Breast epithelium (tissue), 4 donors: ENCODE measurements around the gene ATG2A. TPM values are rescaled to one million over a fixed set of nuclear protein-coding genes. Genes with fewer than 3 reads are reported as not detected.
"Not testable (repeated sequence)": the region's sequence is repeated elsewhere in the genome, so short reads cannot be mapped to it uniquely, and the experiment has no call there.

ENCODE experiments used
- DNase-seq, 2 donors: peaks; one replicate each; pipeline ENCODE4 v3.0.0-alpha.2; 2019; ENCODE audit warnings: low spot score in 2 of 2
- H3K27ac ChIP-seq, 2 donors: fragments of 200-600 bp; sonication (generic) in 1 of 2; one replicate each; pipeline ENCODE4 v1.5.1; 2016 to 2019; ENCODE audit warnings: mild to moderate bottlenecking in 1 of 2
- H3K27me3 ChIP-seq, 2 donors: fragments of 200-600 bp; sonication (generic) in 1 of 2; one replicate each; pipeline versions ENCODE4 v1.5.1 to v1.6.0; 2017 to 2019; ENCODE audit warnings: control low read depth in 1 of 2, mild to moderate bottlenecking in 1 of 2
- H3K36me3 ChIP-seq: fragments of 200-600 bp; one replicate; pipeline ENCODE4 v1.5.1; 2019
- H3K4me1 ChIP-seq, 2 donors: fragments of 200-600 bp; sonication (generic); one replicate each; pipeline ENCODE4 v1.5.1; 2016 to 2019; ENCODE audit warnings: control low read depth in 1 of 2
- H3K4me3 ChIP-seq, 3 donors: fragments of 200-600 bp; sonication (generic); 1 replicate in 2 of 3; 2 replicates in 1 of 3; pipeline ENCODE4 v1.5.1; 2016 to 2019; ENCODE audit warnings: mild to moderate bottlenecking in 3 of 3, moderate library complexity in 2 of 3
- H3K9me3 ChIP-seq, 2 donors: fragments of 200-600 bp; sonication (generic) in 1 of 2; one replicate each; pipeline ENCODE4 v1.5.1; 2016 to 2019; ENCODE audit warnings: control low read depth in 1 of 2
- CTCF ChIP-seq, 3 donors: fragments of 450-650 bp; IDR thresholded peaks; one replicate each; pipeline ENCODE4 v1.5.1; 2016 to 2017; ENCODE audit warnings: antibody characterized with exemption in 3 of 3, mild to moderate bottlenecking in 3 of 3, moderate library complexity in 3 of 3
- POLR2A ChIP-seq: fragments of 450-650 bp; IDR thresholded peaks from one replicate; pipeline ENCODE4 v1.6.1; 2016; ENCODE audit warnings: antibody characterized with exemption, mild to moderate bottlenecking, moderate library complexity
- POLR2AphosphoS5 ChIP-seq, 3 donors: sonication (generic); formaldehyde crosslinking; IDR thresholded peaks; one replicate each; pipeline ENCODE4 v1.6.1; 2017; ENCODE audit warnings: antibody characterized with exemption in 3 of 3
- intact Hi-C: fragments of 100-400 bp; cut with DNase I; formaldehyde crosslinking; loops from one replicate; pipeline ENCODE4 v1.15.1; 2023; ENCODE audit warnings: low total_unique reads
- total RNA-seq, 3 donors: library from RNA; depleted of rRNA; stranded (reverse); fragments of >200 nt; gene quantifications; one replicate each; pipeline ENCODE4 v1.1.0, GENCODE V29; 2016

ATG2A gene
- total RNA-seq, 3 donors from 2014 or later, result 20.0 to 22.1 (median 21.2) TPM

- intact Hi-C loops, result loop anchor here (5.0 kb wide), 1 partner anchor 48 kb away; no protein-coding TSS in a partner anchor
- Histone ChIP-seq H3K4me3 (no peak overlapping the region), H3K9me3 (no peaks in the 10 kb centered on the region), H3K4me1 (peaks cover 11 to 14% of the 10 kb centered on the region in 2 donors), H3K27me3 (no peaks in the 10 kb centered on the region), H3K36me3 (no peaks in the 10 kb centered on the region), H3K27ac (peak overlapping the region; percentile 45 to 49)
- TF ChIP-seq POLR2AphosphoS5 (IDR thresholded peaks at IDR 0.05) (peak in 1 of 3 donors; percentile 8), POLR2A (no peak), CTCF (IDR thresholded peaks at IDR 0.05) (peak in 1 of 3 donors; percentile 30)
- peak; percentile 76 to 82 for DNase-seq
These were observed 68.0 kb downstream of the ATG2A start for GRCh38 chr11:64848826-64849597.

GRCh38 chr11:64848214-64848825 is 68.7 kb downstream of the ATG2A start:
- H3K4me3 ChIP-seq, result no peak overlapping the region
- H3K9me3 ChIP-seq, result no peaks in the 10 kb centered on the region
- H3K4me1 ChIP-seq, result peaks cover 11 to 14% of the 10 kb centered on the region in 2 donors
- peak overlapping the region; percentile 45 to 49 for H3K27ac ChIP-seq
- H3K27me3 ChIP-seq, result no peaks in the 10 kb centered on the region
- no peaks in the 10 kb centered on the region for H3K36me3 ChIP-seq
- TF ChIP-seq CTCF (IDR thresholded peaks at IDR 0.05), result no peak
- intact Hi-C loops, result loop anchor here (5.0 kb wide), 1 partner anchor 49 kb away; no protein-coding TSS in a partner anchor
- no peak for DNase-seq

- Histone ChIP-seq H3K27ac (peak overlapping the region in 1 of 2 donors; percentile 36), H3K4me1 (peaks cover 11 to 19% of the 10 kb centered on the region in 2 donors), H3K9me3 (no peaks in the 10 kb centered on the region), H3K4me3 (no peak overlapping the region), H3K27me3 (no peaks in the 10 kb centered on the region), H3K36me3 (no peaks in the 10 kb centered on the region)
- DNase-seq, result peak; percentile 86 to 95
- intact Hi-C loops, result loop anchor here (5.0 kb wide), 1 partner anchor 50 kb away; no protein-coding TSS in a partner anchor
- TF ChIP-seq POLR2A (no peak), POLR2AphosphoS5 (IDR thresholded peaks at IDR 0.05) (peak; percentile 35 to 47 (median 47)), CTCF (IDR thresholded peaks at IDR 0.05) (peak; percentile 87 to 99 (median 98))
These were observed 69.9 kb downstream of the ATG2A start for GRCh38 chr11:64846998-64847666.

GRCh38 chr11:64845776-64846129 is 71.3 kb downstream of the ATG2A start:
- H3K4me3 ChIP-seq, DNase-seq, H3K9me3 ChIP-seq, H3K27ac ChIP-seq, H3K27me3 ChIP-seq, H3K36me3 ChIP-seq: not testable (repeated sequence)
- intact Hi-C loops, result loop anchor here (5.0 kb wide), 1 partner anchor 52 kb away; no protein-coding TSS in a partner anchor
- H3K4me1 ChIP-seq, result peaks cover 11 to 24% of the 10 kb centered on the region in 2 donors

- Histone ChIP-seq H3K4me1 (peaks cover 11 to 24% of the 10 kb centered on the region in 2 donors), H3K27me3 (no peaks in the 10 kb centered on the region), H3K9me3 (no peaks in the 10 kb centered on the region), H3K36me3 (no peaks in the 10 kb centered on the region), H3K4me3 (peak overlapping the region; percentile 24 to 82 (median 68)), H3K27ac (peak overlapping the region; percentile 94 to 96)
- TF ChIP-seq CTCF (IDR thresholded peaks at IDR 0.05), result no peak
- no peak for TF ChIP-seq POLR2A
- TF ChIP-seq POLR2AphosphoS5 (IDR thresholded peaks at IDR 0.05), result no peak
- intact Hi-C loops, result loop anchor here (5.0 kb wide), 1 partner anchor 52 kb away; no protein-coding TSS in a partner anchor
- peak in 1 of 2 donors; percentile 40 for DNase-seq
These were observed 71.8 kb downstream of the ATG2A start for GRCh38 chr11:64845129-64845775.
